ENCODE results near the gene PIAS1. TPM values are rescaled to one million over a fixed set of nuclear protein-coding genes. Genes with fewer than 3 reads are reported as not detected.

The PIAS1 gene
- total RNA-seq, 1 donor from 2014 or later = 12.0 TPM

GRCh38 chr15:68129072-68129471, 75.0 kb downstream of the PIAS1 start:
- no peak for TF ChIP-seq CTCF (conservative IDR thresholded peaks at IDR 0.05; ENCODE audit: low read depth, low read length)
- no peak overlapping the region for H3K4me3 ChIP-seq (ENCODE audit: low read depth, low read length)
- no peak for DNase-seq (ENCODE audit: low read depth)

GRCh38 chr15:68130851-68131250, 76.7 kb downstream of the PIAS1 start:
- no peak for TF ChIP-seq CTCF (conservative IDR thresholded peaks at IDR 0.05; ENCODE audit: low read depth, low read length)
- DNase-seq (ENCODE audit: low read depth) = no peak

GRCh38 chr15:68137096-68137495, 83.0 kb downstream of the PIAS1 start:
- DNase-seq (ENCODE audit: low read depth) = no peak
- TF ChIP-seq CTCF (conservative IDR thresholded peaks at IDR 0.05; ENCODE audit: low read depth, low read length) = no peak
- no peak overlapping the region for H3K4me3 ChIP-seq (ENCODE audit: low read depth, low read length)

More at GRCh38 chr15:68130851-68131250, 76.7 kb downstream of the PIAS1 start:
- H3K4me3 ChIP-seq (ENCODE audit: low read depth, low read length) = no peak overlapping the region

- no peak for DNase-seq (ENCODE audit: low read depth)
- no peak for TF ChIP-seq CTCF (conservative IDR thresholded peaks at IDR 0.05; ENCODE audit: low read depth, low read length)
- no peak overlapping the region for H3K4me3 ChIP-seq (ENCODE audit: low read depth, low read length)
These were observed 89.0 kb downstream of the PIAS1 start for GRCh38 chr15:68143129-68143528.

- DNase-seq (ENCODE audit: low read depth) = no peak
- TF ChIP-seq CTCF (conservative IDR thresholded peaks at IDR 0.05; ENCODE audit: low read depth, low read length) = no peak
- H3K4me3 ChIP-seq (ENCODE audit: low read depth, low read length) = no peak overlapping the region
These were observed 89.7 kb downstream of the PIAS1 start for GRCh38 chr15:68143785-68144184.

- H3K4me3 ChIP-seq (ENCODE audit: low read depth, low read length) = no peak overlapping the region
- TF ChIP-seq CTCF (conservative IDR thresholded peaks at IDR 0.05; ENCODE audit: low read depth, low read length) = no peak
- DNase-seq (ENCODE audit: low read depth) = no peak
These were observed 91.6 kb downstream of the PIAS1 start for GRCh38 chr15:68145706-68146105.

- no peak for DNase-seq (ENCODE audit: low read depth)
- TF ChIP-seq CTCF (conservative IDR thresholded peaks at IDR 0.05; ENCODE audit: low read depth, low read length) = no peak
- H3K4me3 ChIP-seq (ENCODE audit: low read depth, low read length) = no peak overlapping the region
These were observed 93.9 kb downstream of the PIAS1 start for GRCh38 chr15:68148039-68148438.
